Caco-2 (cell line): Measurements from ENCODE around the gene ABCC10. TPM values are rescaled to one million over a fixed set of nuclear protein-coding genes. Genes with fewer than 3 reads are reported as not detected.

Experiments
- BruUV-seq: library from RNA; stranded (reverse); fragments of 400-500 nt; replicated peaks from 2 replicates; lab custom pipeline; 2021; lab: Mats Ljungman, UMichigan
- CTCF ChIA-PET: fragments of 300-600 bp; sonication (Branson Sonifier 250); formaldehyde crosslinking; loops from one replicate; lab custom pipeline; 2022; ENCODE audit warnings: antibody characterized with exemption; lab: Charles Lee
- POLR2A ChIA-PET: fragments of 300-600 bp; sonication (Branson Sonifier 250); formaldehyde crosslinking; loops from one replicate; lab custom pipeline; 2022; ENCODE audit warnings: antibody characterized with exemption; lab: Charles Lee
- DNase-seq, 2 experiments: peaks; one replicate each; pipeline versions ENCODE4 v3.0.0 to v3.0.0-alpha.2; 2020 to 2022
- H3K27me3 ChIP-seq: replicated peaks from 2 replicates; pipeline ENCODE4 v1.6.0; 2011; ENCODE audit warnings: low read length; ENCODE audit not compliant: control insufficient read depth, insufficient read depth
- H3K36me3 ChIP-seq: 2 replicates; pipeline ENCODE4 v1.5.1; 2011; ENCODE audit warnings: low read length; ENCODE audit not compliant: control insufficient read depth, insufficient read depth
- H3K4me1 ChIP-seq: fragments of 250-450 bp; sonication (Bioruptor Pico); 2 replicates; pipeline ENCODE4 v1.5.1; 2020; ENCODE audit warnings: mild to moderate bottlenecking
- H3K4me3 ChIP-seq: 2 replicates; pipeline ENCODE4 v1.5.1; 2011; ENCODE audit warnings: low read depth, mild to moderate bottlenecking, control low read depth, low read length
- H3K9me3 ChIP-seq: fragments of 250-450 bp; sonication (Bioruptor Pico); 2 replicates; pipeline ENCODE4 v1.5.1; 2020; ENCODE audit warnings: mild to moderate bottlenecking, moderate library complexity
- H3K27ac Mint-ChIP-seq: one replicate; pipeline ENCODE4 v1.8.0; 2022; ENCODE audit warnings: mixed read lengths; ENCODE audit not compliant: unreplicated experiment
- H3K27me3 Mint-ChIP-seq: one replicate; pipeline ENCODE4 v1.8.0; 2022; ENCODE audit warnings: mixed read lengths; ENCODE audit not compliant: insufficient read depth, unreplicated experiment
- H3K36me3 Mint-ChIP-seq: one replicate; pipeline ENCODE4 v1.8.0; 2022; ENCODE audit warnings: mild to moderate bottlenecking, mixed read lengths; ENCODE audit not compliant: insufficient read depth, unreplicated experiment
- H3K4me1 Mint-ChIP-seq: one replicate; pipeline ENCODE4 v1.8.0; 2022; ENCODE audit warnings: low read depth, mixed read lengths; ENCODE audit not compliant: unreplicated experiment
- H3K4me3 Mint-ChIP-seq: one replicate; pipeline ENCODE4 v1.8.0; 2022; ENCODE audit warnings: mild to moderate bottlenecking, moderate library complexity, mixed read lengths; ENCODE audit not compliant: unreplicated experiment
- H3K9me3 Mint-ChIP-seq: one replicate; pipeline ENCODE4 v1.8.0; 2022; ENCODE audit warnings: mixed read lengths; ENCODE audit not compliant: unreplicated experiment
- intact Hi-C: fragments of 100-400 bp; cut with micrococcal nuclease; formaldehyde crosslinking; loops from one replicate; pipeline ENCODE4 v1.10.0; 2022; ENCODE audit not compliant: unreplicated experiment
- total RNA-seq: library from RNA; stranded (reverse); gene quantifications from 2 replicates; pipeline ENCODE4 v1.2.3, GENCODE V29; 2022
- TF ChIP-seq, protein P1 (sequence below), 2 experiments: fragments of 200-600 bp in 1 of 2; IDR thresholded peaks; 1 replicate in 1 of 2; 2 replicates in 1 of 2; pipeline versions ENCODE4 v1.5.1 to v1.8.0; 2011 to 2022; ENCODE audit warnings: antibody characterized with exemption in 1 of 2, control low read depth in 1 of 2, inconsistent platforms in 1 of 2, low read depth in 1 of 2, low read length in 1 of 2, mild to moderate bottlenecking in 1 of 2, moderate library complexity in 1 of 2; ENCODE audit not compliant: insufficient read depth in 1 of 2, severe bottlenecking in 1 of 2, unreplicated experiment in 1 of 2

Gene ABCC10
- total RNA-seq, 1 experiment from 2014 or later, result 40.1 TPM

DNA sequence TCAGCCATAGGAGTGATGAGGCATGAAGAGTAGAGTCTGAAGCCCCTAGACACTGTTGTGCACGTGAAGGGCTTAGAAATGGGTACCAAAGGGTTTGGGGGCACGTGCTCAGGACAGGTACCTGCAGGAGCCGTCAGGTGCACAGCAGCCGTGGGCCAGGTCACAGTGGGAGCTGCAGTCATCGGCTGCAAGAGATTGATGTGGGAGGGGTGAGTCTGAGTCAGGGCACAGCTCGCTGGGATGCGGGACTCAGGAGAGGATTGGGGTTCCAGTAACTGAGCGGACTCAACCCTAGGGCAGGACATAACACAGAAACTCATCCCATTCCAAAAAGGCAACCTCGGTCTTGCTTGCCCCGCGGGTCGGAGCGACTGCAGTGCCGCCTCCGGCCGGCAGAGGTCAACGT lies 27.0 kb downstream of the ABCC10 start:
- DNase-seq, result no peak
- TF ChIP-seq, protein P1, sequence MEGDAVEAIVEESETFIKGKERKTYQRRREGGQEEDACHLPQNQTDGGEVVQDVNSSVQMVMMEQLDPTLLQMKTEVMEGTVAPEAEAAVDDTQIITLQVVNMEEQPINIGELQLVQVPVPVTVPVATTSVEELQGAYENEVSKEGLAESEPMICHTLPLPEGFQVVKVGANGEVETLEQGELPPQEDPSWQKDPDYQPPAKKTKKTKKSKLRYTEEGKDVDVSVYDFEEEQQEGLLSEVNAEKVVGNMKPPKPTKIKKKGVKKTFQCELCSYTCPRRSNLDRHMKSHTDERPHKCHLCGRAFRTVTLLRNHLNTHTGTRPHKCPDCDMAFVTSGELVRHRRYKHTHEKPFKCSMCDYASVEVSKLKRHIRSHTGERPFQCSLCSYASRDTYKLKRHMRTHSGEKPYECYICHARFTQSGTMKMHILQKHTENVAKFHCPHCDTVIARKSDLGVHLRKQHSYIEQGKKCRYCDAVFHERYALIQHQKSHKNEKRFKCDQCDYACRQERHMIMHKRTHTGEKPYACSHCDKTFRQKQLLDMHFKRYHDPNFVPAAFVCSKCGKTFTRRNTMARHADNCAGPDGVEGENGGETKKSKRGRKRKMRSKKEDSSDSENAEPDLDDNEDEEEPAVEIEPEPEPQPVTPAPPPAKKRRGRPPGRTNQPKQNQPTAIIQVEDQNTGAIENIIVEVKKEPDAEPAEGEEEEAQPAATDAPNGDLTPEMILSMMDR (IDR thresholded peaks at IDR 0.05; ENCODE audit: insufficient read depth in 1 of 2, low read depth in 1 of 2, low read length in 1 of 2, severe bottlenecking in 1 of 2, unreplicated experiment in 1 of 2), result peak; percentile 89 to 95
- no peaks in the 10 kb centered on the region for H3K27me3 ChIP-seq
- no peaks in the 10 kb centered on the region for H3K9me3 ChIP-seq
- no peaks in the 10 kb centered on the region for H3K9me3 Mint-ChIP-seq
- H3K4me1 Mint-ChIP-seq, result no peaks in the 10 kb centered on the region
- peak overlapping the region; percentile 62 for H3K4me3 ChIP-seq
- CTCF ChIA-PET, result interaction anchor here (1.0 to 5.5 kb wide), 2 partner anchors 42 to 58 kb away, joined by 4 to 19 read pairs; no protein-coding TSS in a partner anchor
- H3K27me3 Mint-ChIP-seq, result no peaks in the 10 kb centered on the region
- intact Hi-C loops, result loop anchor here (1.0 to 2.0 kb wide), 3 partner anchors 42 to 67 kb away; no protein-coding TSS in a partner anchor
- no peak overlapping the region for H3K27ac Mint-ChIP-seq
- H3K4me1 ChIP-seq, result peaks cover 7% of the 10 kb centered on the region; the same call in 1 of the 2 replicates
- BruUV-seq, result no TSS peak
- peak overlapping the region; percentile 78 for H3K4me3 Mint-ChIP-seq
- H3K36me3 Mint-ChIP-seq, result peaks cover 14% of the 10 kb centered on the region
- no peaks in the 10 kb centered on the region for H3K36me3 ChIP-seq
- POLR2A ChIA-PET, result no interaction called here

GRCh38 chr6:43454696-43455530 lies 27.6 kb downstream of the ABCC10 start:
- Mint-ChIP-seq H3K4me1 (no peaks in the 10 kb centered on the region), H3K27ac (no peak overlapping the region), H3K36me3 (peaks cover 14% of the 10 kb centered on the region), H3K27me3 (no peaks in the 10 kb centered on the region), H3K4me3 (peak overlapping the region; percentile 78), H3K9me3 (no peaks in the 10 kb centered on the region)
- no peaks in the 10 kb centered on the region for H3K27me3 ChIP-seq
- peak; percentile 78 to 89 for DNase-seq
- TF ChIP-seq, protein P1 (IDR thresholded peaks at IDR 0.05; ENCODE audit: insufficient read depth in 1 of 2, low read depth in 1 of 2, low read length in 1 of 2, severe bottlenecking in 1 of 2, unreplicated experiment in 1 of 2), result no peak
- ChIA-PET CTCF (interaction anchor here (0.6 to 5.5 kb wide), 7 partner anchors 42 to 193 kb away, joined by 3 to 19 read pairs (median 4); no protein-coding TSS in a partner anchor), POLR2A (interaction anchor here (0.5 kb wide), 1 partner anchor 22 kb away, joined by 4 read pairs; the partner anchor contains the start of gene TJAP1)
- no TSS peak for BruUV-seq
- no peaks in the 10 kb centered on the region for H3K9me3 ChIP-seq
- peaks cover 7% of the 10 kb centered on the region; the same call in 1 of the 2 replicates for H3K4me1 ChIP-seq
- intact Hi-C loops, result loop anchor here (1.0 to 2.0 kb wide), 3 partner anchors 41 to 68 kb away; no protein-coding TSS in a partner anchor
- peak overlapping the region; percentile 62 for H3K4me3 ChIP-seq
- H3K36me3 ChIP-seq, result no peaks in the 10 kb centered on the region
